CD4-positive, alpha-beta memory T cell (primary cell): ENCODE data around the gene PTMA. TPM values are rescaled to one million over a fixed set of nuclear protein-coding genes. Genes with fewer than 3 reads are reported as not detected.

Source experiments
- CTCF ChIA-PET: fragments of 350-600 bp; sonication (Branson Sonifier 250); formaldehyde crosslinking; loops from one replicate; lab custom pipeline; 2021; ENCODE audit warnings: inconsistent platforms; ENCODE audit not compliant: partially characterized antibody; lab: Charles Lee
- POLR2A ChIA-PET: fragments of 350-600 bp; sonication (Branson Sonifier 250); formaldehyde crosslinking; loops from one replicate; lab custom pipeline; 2021; ENCODE audit not compliant: partially characterized antibody; lab: Charles Lee
- DNase-seq, 5 donors: peaks; one replicate each; pipeline versions ENCODE4 v3.0.0 to v3.0.0-alpha.2; 2020 to 2022; ENCODE audit warnings: mixed read lengths in 1 of 5
- H3K27ac ChIP-seq: one replicate; pipeline ENCODE4 v1.7.0; 2013; ENCODE audit warnings: low read depth, low read length
- H3K27me3 ChIP-seq: 2 replicates; pipeline ENCODE4 v1.7.0; 2013; ENCODE audit warnings: mild to moderate bottlenecking, low read length, moderate library complexity; ENCODE audit not compliant: insufficient read depth
- H3K36me3 ChIP-seq: 2 replicates; pipeline ENCODE4 v1.7.0; 2013; ENCODE audit warnings: mild to moderate bottlenecking, low read length, moderate library complexity; ENCODE audit not compliant: insufficient read depth
- H3K4me1 ChIP-seq: 2 replicates; pipeline ENCODE4 v1.7.0; 2013; ENCODE audit warnings: mild to moderate bottlenecking, low read length, moderate library complexity; ENCODE audit not compliant: insufficient read depth
- H3K4me3 ChIP-seq, 2 donors: one replicate each; pipeline ENCODE4 v1.7.0; 2013; ENCODE audit warnings: low read length in 2 of 2, mild to moderate bottlenecking in 1 of 2
- H3K9me3 ChIP-seq, 2 donors: one replicate each; pipeline ENCODE4 v1.7.0; 2013; ENCODE audit warnings: low read length in 2 of 2, control low read depth in 1 of 2; ENCODE audit not compliant: control insufficient read depth in 1 of 2
- H3K27ac Mint-ChIP-seq, 7 donors: one replicate each; pipeline ENCODE4 v1.8.0; 2020 to 2021; ENCODE audit warnings: mixed read lengths in 7 of 7, mild to moderate bottlenecking in 6 of 7, inconsistent platforms in 3 of 7, moderate library complexity in 3 of 7
- H3K27me3 Mint-ChIP-seq, 2 donors: one replicate each; pipeline ENCODE4 v1.8.0; 2020 to 2021; ENCODE audit warnings: mixed read lengths in 2 of 2
- H3K36me3 Mint-ChIP-seq, 2 donors: one replicate each; pipeline ENCODE4 v1.8.0; 2020 to 2021; ENCODE audit warnings: mixed read lengths in 2 of 2, inconsistent platforms in 1 of 2, mild to moderate bottlenecking in 1 of 2
- H3K4me1 Mint-ChIP-seq, 4 donors: one replicate each; pipeline ENCODE4 v1.8.0; 2020 to 2021; ENCODE audit warnings: mixed read lengths in 4 of 4, mild to moderate bottlenecking in 1 of 4
- H3K4me3 Mint-ChIP-seq, 8 donors: one replicate each; pipeline ENCODE4 v1.8.0; 2020 to 2021; ENCODE audit warnings: mixed read lengths in 8 of 8, mild to moderate bottlenecking in 7 of 8, moderate library complexity in 6 of 8, inconsistent platforms in 3 of 8
- H3K9me3 Mint-ChIP-seq, 8 donors: one replicate each; pipeline ENCODE4 v1.8.0; 2020 to 2021; ENCODE audit warnings: mixed read lengths in 8 of 8, mild to moderate bottlenecking in 5 of 8, inconsistent platforms in 3 of 8, moderate library complexity in 1 of 8
- intact Hi-C: fragments of 100-400 bp; cut with micrococcal nuclease; formaldehyde crosslinking; loops from one replicate; pipeline ENCODE4 v1.15.1; 2023
- polyA plus RNA-seq, 2 donors: library from polyadenylated mRNA; unstranded; fragments of 300-500 nt; fragmentation: Illumina TruSeq; gene quantifications; one replicate each; pipeline ENCODE4 v1.2.3, GENCODE V29; 2021
- total RNA-seq, 2 experiments: library from RNA; stranded (reverse); gene quantifications; one replicate each; pipeline ENCODE4 v1.2.3, GENCODE V29; 2021

The PTMA gene
- total and polyA plus RNA-seq, 4 experiments from 2014 or later = 974 to 1,836 (median 1,208) TPM

DNA sequence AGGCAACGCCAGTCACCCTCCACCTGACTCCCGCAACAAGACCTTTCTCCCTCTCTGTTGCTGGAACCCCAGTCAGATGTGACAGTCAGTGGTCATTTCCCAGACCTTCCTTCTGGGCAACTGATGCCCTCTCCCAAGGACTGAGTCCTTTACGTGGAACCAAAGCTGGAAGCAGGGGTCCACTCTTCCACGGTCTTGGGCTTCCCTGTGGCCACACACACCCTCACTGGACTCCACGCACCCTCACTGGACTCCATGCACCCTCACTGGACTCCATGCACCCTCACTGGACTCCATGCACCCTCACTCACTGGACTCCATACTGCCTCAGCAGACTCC is 7.1 kb downstream of the PTMA start:
- Mint-ChIP-seq H3K4me3 (peak overlapping the region in 1 of 8 donors; percentile 57), H3K27me3 (no peaks in the 10 kb centered on the region), H3K4me1 (peaks cover 24 to 47% (median 34%) of the 10 kb centered on the region in 4 donors), H3K9me3 (peaks cover 0 to 12% (median 0%) of the 10 kb centered on the region in 8 donors), H3K36me3 (peaks cover 22 to 33% of the 10 kb centered on the region in 2 donors), H3K27ac (peak overlapping the region in 4 of 7 donors; percentile 72 to 100 (median 90))
- ChIA-PET CTCF (interaction anchor here (1.1 to 11.7 kb wide), 13 partner anchors 9 to 155 kb away, joined by 4 to 742 read pairs (median 17); no protein-coding TSS in a partner anchor), POLR2A (interaction anchor here (1.1 to 7.2 kb wide), 11 partner anchors 9 to 114 kb away, joined by 5 to 136 read pairs (median 32); no protein-coding TSS in a partner anchor)
- no peaks in the 10 kb centered on the region for H3K9me3 ChIP-seq
- H3K4me3 ChIP-seq = no peak overlapping the region
- H3K4me1 ChIP-seq = peaks cover 40% of the 10 kb centered on the region
- peaks cover 12% of the 10 kb centered on the region for H3K36me3 ChIP-seq
- peak in 1 of 5 donors; percentile 11 for DNase-seq
- no peaks in the 10 kb centered on the region for H3K27me3 ChIP-seq
- no peak overlapping the region for H3K27ac ChIP-seq
- intact Hi-C loops = loop anchor here (1.0 kb wide), 3 partner anchors 28 to 67 kb away; no protein-coding TSS in a partner anchor

DNA sequence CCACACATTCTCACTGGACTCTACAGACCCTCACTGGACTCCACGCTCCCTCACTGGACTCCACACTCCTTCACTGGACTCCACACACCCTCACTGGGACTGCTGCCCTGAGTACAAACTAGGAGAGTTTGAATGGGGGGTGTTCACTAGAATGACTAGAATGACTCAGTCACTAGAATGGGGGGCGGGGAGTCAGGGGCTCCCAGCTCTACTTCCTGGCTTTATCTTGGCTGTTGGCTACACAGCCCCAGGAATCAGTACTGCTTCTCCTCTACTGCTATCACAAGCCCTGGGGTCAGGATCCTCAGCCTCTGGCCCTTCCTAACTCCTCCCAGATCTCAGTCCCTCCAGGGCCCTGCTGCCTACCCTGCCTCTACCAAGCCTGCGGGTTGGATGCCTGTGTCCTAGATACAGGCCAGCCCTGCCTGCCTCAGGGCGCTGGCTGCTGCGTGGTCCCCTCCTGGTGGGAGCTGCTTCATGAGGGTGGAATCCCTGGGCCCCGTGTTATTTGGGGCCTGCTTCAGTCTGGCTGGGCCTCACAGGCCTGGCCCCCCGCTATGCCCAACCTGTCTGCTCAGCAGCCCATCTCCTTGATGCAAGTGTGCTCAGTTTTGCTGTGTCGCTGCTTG is 7.8 kb downstream of the PTMA start:
- Mint-ChIP-seq H3K4me1 (peaks cover 24 to 44% (median 34%) of the 10 kb centered on the region in 4 donors), H3K9me3 (peaks cover 0 to 12% (median 0%) of the 10 kb centered on the region in 8 donors), H3K27me3 (no peaks in the 10 kb centered on the region), H3K36me3 (peaks cover 21 to 29% of the 10 kb centered on the region in 2 donors), H3K4me3 (no peak overlapping the region), H3K27ac (peak overlapping the region in 5 of 7 donors; percentile 53 to 100 (median 72))
- DNase-seq = no peak
- no peak overlapping the region for H3K27ac ChIP-seq
- intact Hi-C loops = loop anchor here (1.0 kb wide), 3 partner anchors 29 to 68 kb away; no protein-coding TSS in a partner anchor
- H3K36me3 ChIP-seq = peaks cover 12% of the 10 kb centered on the region
- H3K27me3 ChIP-seq = no peaks in the 10 kb centered on the region
- no peak overlapping the region for H3K4me3 ChIP-seq
- no peaks in the 10 kb centered on the region for H3K9me3 ChIP-seq
- ChIA-PET CTCF (interaction anchor here (4.2 to 11.7 kb wide), 6 partner anchors 9 to 105 kb away, joined by 23 to 742 read pairs (median 76); no protein-coding TSS in a partner anchor), POLR2A (interaction anchor here (4.7 to 7.2 kb wide), 3 partner anchors 28 to 54 kb away, joined by 50 to 136 read pairs (median 84); no protein-coding TSS in a partner anchor)
- H3K4me1 ChIP-seq = peaks cover 38% of the 10 kb centered on the region

DNA sequence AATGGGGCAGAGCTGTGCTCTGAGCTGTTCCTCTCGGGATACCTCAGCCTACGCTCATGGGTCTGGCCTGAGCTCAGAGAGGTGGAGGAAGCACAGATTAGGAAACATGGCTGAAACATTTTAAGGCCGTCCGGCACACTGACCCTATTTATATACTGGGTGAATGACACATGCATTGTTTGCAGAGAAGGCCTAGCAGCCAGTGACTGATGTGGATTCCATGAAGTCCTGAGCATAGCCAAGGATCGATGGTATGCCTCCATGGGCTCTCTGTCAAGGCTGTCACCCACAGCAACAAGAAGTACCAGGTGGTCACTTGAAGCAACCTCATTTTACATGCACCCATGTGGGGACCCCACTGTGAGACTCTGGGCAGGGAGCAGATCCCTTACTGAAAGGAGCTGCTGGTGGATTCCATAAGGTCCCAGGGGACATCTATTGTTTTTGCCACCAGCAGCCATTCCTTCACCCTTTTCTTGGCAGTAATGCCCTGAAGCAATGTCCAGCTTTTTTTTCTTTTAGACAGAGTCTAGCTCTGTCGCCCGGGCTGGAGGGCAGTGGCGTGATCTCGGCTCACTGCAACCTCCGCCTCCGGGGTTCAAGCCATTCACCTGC is 8.4 kb downstream of the PTMA start:
- Mint-ChIP-seq H3K4me1 (peaks cover 17 to 37% (median 27%) of the 10 kb centered on the region in 4 donors), H3K4me3 (no peak overlapping the region), H3K27me3 (no peaks in the 10 kb centered on the region), H3K27ac (peak overlapping the region in 1 of 7 donors; percentile 24), H3K9me3 (peaks cover 0 to 6% (median 0%) of the 10 kb centered on the region in 8 donors), H3K36me3 (peaks cover 15 to 23% of the 10 kb centered on the region in 2 donors)
- intact Hi-C loops = no loop called here
- no peak overlapping the region for H3K4me3 ChIP-seq
- H3K9me3 ChIP-seq = no peaks in the 10 kb centered on the region
- H3K36me3 ChIP-seq = peaks cover 8% of the 10 kb centered on the region
- H3K27me3 ChIP-seq = no peaks in the 10 kb centered on the region
- ChIA-PET CTCF (interaction anchor here (0.8 to 11.7 kb wide), 7 partner anchors 8 to 106 kb away, joined by 3 to 742 read pairs (median 48); no protein-coding TSS in a partner anchor), POLR2A (interaction anchor here (7.2 kb wide), 1 partner anchor 42 kb away, joined by 136 read pairs; no protein-coding TSS in a partner anchor)
- H3K4me1 ChIP-seq = peaks cover 31% of the 10 kb centered on the region
- DNase-seq = no peak
- no peak overlapping the region for H3K27ac ChIP-seq

DNA sequence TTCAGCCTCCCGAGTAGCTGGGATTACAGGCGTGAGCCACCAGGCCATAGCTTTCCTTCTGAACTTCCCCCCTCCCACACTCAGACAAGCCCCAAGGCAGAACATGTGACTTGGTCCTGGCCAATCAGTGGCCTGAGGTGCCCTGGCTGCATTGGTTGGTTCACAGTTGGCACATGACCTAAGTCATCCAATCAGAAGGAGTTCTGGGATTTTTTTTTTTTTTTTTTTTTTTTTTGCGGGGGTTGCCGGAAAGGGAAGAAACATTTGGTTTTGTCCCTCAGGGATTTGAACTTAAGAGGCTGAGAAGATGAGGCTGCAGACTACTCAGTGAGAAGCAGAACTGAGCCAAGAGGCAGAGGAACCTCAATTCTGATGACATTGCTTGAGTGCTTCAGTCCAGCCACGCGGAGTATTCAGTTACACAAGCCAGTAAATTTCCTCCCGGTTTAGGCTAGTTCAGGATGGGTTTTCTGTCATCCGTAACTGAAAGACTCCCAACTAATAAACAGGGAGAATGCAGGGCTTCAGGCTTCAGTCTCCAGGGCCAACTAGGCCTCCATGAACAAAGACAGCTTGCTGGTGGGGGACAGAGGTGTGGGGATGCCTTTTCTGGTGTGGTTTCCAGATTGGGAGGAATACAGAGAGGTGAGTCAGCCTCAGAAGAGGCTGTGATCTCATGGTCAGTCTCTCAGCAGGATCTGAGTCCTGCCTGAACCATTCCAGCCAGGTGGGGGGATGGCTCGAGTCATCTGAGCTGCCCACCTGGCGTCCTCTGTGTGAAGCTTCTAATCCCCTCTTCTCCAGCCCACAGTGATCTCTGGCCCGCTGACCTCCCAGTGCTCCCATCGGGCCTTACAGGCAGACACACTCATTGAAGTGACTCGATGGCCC is 9.2 kb downstream of the PTMA start:
- POLR2A ChIA-PET = interaction anchor here (7.2 kb wide), 1 partner anchor 43 kb away, joined by 136 read pairs; no protein-coding TSS in a partner anchor
- Mint-ChIP-seq H3K27ac (peak overlapping the region in 1 of 7 donors; percentile 21), H3K27me3 (no peaks in the 10 kb centered on the region), H3K4me1 (peaks cover 10 to 29% (median 21%) of the 10 kb centered on the region in 4 donors), H3K4me3 (no peak overlapping the region), H3K36me3 (peaks cover 8 to 15% of the 10 kb centered on the region in 2 donors), H3K9me3 (peaks cover 0 to 1% (median 0%) of the 10 kb centered on the region in 8 donors)
- intact Hi-C loops = no loop called here
- Histone ChIP-seq H3K4me3 (no peak overlapping the region), H3K27me3 (no peaks in the 10 kb centered on the region), H3K9me3 (no peaks in the 10 kb centered on the region), H3K27ac (no peak overlapping the region), H3K36me3 (peaks cover under 1% of the 10 kb centered on the region), H3K4me1 (peaks cover 23% of the 10 kb centered on the region)
- CTCF ChIA-PET = interaction anchor here (0.8 to 11.7 kb wide), 6 partner anchors 13 to 107 kb away, joined by 3 to 742 read pairs (median 67); no protein-coding TSS in a partner anchor
- peak in 1 of 5 donors; percentile 10 for DNase-seq

DNA sequence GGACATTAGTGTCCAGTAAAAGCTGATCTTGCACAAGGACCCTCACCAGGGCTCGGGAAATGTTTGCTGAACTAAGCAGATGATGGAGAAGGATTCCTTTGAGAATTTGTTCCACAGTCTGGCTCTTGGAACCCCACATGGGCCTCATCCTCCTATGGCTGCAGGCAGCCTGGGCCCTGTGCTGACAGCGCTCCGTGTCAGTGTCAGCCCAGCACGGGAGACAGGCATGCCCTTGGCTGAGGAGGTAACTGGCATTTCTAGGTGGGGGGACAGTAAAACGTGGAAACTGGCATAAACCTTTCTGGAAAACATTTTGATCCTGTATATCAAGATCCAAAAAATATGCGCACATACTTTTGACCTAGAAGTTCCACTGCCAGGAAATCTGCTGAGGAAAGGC is 10.5 kb downstream of the PTMA start:
- H3K9me3 ChIP-seq = no peaks in the 10 kb centered on the region
- H3K27me3 ChIP-seq = no peaks in the 10 kb centered on the region
- H3K4me1 Mint-ChIP-seq = peaks cover 5 to 19% (median 14%) of the 10 kb centered on the region in 4 donors
- H3K4me1 ChIP-seq = peaks cover 16% of the 10 kb centered on the region
- ChIA-PET POLR2A (interaction anchor here (1.4 kb wide), 1 partner anchor 9 kb away, joined by 3 read pairs; no protein-coding TSS in a partner anchor), CTCF (interaction anchor here (1.3 to 11.7 kb wide), 2 partner anchors 37 to 91 kb away, joined by 6 to 742 read pairs; no protein-coding TSS in a partner anchor)
- H3K27ac Mint-ChIP-seq = peak overlapping the region in 1 of 7 donors; percentile 53
- DNase-seq = no peak
- no peaks in the 10 kb centered on the region for H3K36me3 ChIP-seq
- peaks cover 0 to 1% (median 0%) of the 10 kb centered on the region in 8 donors for H3K9me3 Mint-ChIP-seq
- intact Hi-C loops = no loop called here
- no peak overlapping the region for H3K4me3 ChIP-seq
- no peak overlapping the region for H3K27ac ChIP-seq
- H3K4me3 Mint-ChIP-seq = no peak overlapping the region
- H3K27me3 Mint-ChIP-seq = no peaks in the 10 kb centered on the region
- peaks cover under 1 to 5% of the 10 kb centered on the region in 2 donors for H3K36me3 Mint-ChIP-seq

DNA sequence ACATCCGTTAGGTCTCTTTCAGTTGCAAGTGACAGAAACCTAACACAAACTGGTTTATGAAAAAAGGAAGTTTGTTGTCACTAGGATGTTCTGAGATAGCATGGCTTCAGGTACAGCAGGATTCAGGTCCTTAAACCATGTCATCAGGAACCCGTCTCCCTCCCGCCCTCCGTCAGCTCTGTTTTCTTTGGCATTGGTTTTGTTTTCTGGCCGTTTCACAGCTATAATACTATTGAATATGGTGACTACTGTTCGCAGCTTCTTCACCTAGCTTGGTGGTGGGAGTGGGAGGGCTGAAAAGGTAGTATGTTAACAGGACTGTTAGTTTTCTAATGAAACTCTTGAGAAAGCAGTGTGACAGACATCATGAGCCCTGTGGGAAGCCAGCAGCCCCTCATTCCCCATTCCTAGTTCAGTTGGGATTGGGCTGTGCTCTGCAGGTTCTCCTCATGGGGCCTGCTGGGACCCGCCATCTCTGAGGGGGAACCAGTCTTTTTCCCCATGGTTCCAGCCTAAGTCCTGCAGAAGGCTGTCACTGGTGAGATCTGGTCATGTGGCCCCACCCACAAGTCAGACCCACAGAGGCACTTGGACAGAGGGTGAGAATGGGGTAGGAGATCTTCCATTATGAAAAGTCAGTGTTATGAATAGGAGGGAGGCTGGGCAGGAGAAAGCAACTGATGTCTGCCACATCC is 12.1 kb downstream of the PTMA start:
- Mint-ChIP-seq H3K9me3 (peaks cover 0 to 1% (median 0%) of the 10 kb centered on the region in 8 donors), H3K36me3 (no peaks in the 10 kb centered on the region), H3K4me1 (peaks cover 0 to 4% (median 4%) of the 10 kb centered on the region in 4 donors), H3K27me3 (no peaks in the 10 kb centered on the region), H3K27ac (peak overlapping the region in 1 of 7 donors; percentile 47), H3K4me3 (no peak overlapping the region)
- Histone ChIP-seq H3K9me3 (no peaks in the 10 kb centered on the region), H3K27me3 (no peaks in the 10 kb centered on the region), H3K36me3 (no peaks in the 10 kb centered on the region), H3K4me1 (no peaks in the 10 kb centered on the region), H3K4me3 (no peak overlapping the region), H3K27ac (no peak overlapping the region)
- no peak for DNase-seq
- intact Hi-C loops = no loop called here
- POLR2A ChIA-PET = no interaction called here
- CTCF ChIA-PET = interaction anchor here (11.7 kb wide), 1 partner anchor 39 kb away, joined by 742 read pairs; no protein-coding TSS in a partner anchor
